Measurements from ENCODE around the gene KCNMB2.

The KCNMB2 gene

DNA sequence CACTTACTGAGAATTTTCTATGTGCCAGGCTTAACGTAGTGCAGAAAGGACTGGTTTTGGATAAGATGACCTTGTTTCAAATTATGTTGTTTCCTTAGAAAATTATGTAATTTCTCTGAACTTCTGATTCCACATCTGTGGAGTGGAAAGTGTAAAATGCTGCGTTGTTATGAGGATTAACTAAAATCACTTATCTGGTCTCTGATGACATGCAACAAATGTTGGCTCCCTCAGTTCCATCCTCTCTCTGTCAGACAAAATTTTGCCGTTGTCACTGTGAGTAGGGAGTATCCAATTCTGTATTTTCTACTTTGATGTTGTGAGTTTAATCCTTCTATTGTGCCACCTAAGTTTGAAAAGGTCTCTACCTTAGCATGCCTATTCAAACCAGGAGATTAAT, 175.5 kb downstream of the KCNMB2 start:
- DNase-seq (ENCODE audit: insufficient read length, low spot score) = no peak
- FAIRE-seq = no peak
- TF ChIP-seq, protein P1, sequence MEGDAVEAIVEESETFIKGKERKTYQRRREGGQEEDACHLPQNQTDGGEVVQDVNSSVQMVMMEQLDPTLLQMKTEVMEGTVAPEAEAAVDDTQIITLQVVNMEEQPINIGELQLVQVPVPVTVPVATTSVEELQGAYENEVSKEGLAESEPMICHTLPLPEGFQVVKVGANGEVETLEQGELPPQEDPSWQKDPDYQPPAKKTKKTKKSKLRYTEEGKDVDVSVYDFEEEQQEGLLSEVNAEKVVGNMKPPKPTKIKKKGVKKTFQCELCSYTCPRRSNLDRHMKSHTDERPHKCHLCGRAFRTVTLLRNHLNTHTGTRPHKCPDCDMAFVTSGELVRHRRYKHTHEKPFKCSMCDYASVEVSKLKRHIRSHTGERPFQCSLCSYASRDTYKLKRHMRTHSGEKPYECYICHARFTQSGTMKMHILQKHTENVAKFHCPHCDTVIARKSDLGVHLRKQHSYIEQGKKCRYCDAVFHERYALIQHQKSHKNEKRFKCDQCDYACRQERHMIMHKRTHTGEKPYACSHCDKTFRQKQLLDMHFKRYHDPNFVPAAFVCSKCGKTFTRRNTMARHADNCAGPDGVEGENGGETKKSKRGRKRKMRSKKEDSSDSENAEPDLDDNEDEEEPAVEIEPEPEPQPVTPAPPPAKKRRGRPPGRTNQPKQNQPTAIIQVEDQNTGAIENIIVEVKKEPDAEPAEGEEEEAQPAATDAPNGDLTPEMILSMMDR (IDR thresholded peaks at IDR 0.05; ENCODE audit: insufficient read depth, missing control alignments) = no peak

DNA sequence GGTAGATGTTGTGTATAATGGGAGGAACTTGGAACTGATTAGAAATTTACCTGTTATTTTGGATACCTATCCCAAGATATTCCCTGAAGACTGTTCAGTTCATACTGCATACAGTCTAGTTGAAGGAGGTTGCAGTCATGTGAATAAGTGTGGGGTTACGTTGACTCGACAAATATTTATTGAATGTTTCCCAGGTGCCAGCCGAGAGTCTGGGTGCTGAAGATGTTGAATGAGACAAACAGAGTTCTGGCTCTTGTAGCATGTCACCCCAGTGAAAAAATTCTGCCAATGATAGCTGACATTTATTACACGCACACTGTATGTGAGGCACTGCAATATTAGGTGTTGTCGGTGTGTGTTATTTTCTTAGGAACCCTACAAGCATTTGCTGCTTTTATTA, 176.0 kb downstream of the KCNMB2 start:
- no peak for DNase-seq (ENCODE audit: insufficient read length, low spot score)
- no peak for FAIRE-seq
- TF ChIP-seq, protein P1 (IDR thresholded peaks at IDR 0.05; ENCODE audit: insufficient read depth, missing control alignments) = no peak

DNA sequence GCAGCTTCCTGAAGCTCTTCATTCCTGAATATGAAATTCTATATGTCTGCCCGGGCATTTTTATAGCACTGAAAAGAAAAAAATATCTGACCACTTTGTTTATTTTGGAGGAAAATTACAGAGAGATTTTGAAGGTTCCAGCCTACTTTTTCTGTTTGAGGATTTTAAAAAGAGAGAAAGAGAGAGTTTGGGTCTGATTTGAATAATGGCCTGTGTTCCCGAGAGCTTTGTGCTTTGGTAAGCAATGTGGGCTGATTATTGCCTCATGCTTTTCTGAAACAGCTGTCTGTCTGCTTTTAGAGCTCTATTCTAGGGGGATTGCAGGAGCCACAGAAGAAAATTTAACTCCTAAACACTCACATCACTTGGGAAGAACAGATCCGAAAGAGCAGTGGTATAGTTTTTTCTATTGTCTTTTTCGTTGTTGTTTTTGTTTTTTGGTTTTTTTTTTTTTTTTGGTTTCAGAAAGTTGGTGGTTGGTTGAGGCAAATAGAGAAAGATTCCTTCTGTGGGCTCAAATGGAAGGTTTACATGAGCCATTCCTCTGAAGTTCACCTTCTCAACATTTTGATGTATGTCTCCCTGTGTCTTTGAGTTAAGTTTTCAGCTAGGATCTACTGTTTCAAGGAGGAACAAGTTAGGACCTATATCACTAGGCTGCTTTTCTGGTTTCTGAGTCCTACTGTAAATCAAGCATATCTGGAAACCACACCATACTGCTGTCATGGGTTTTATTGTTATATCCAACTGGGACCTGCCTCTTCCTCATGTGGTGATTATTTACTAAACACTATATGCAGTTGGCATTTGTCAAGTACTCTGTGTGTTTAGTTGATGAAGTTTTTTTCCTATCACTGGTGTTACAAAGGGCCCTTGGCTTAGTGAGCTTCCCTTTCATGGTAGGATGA, 178.9 kb downstream of the KCNMB2 start:
- FAIRE-seq = no peak
- TF ChIP-seq, protein P1 (IDR thresholded peaks at IDR 0.05; ENCODE audit: insufficient read depth, missing control alignments) = no peak
- DNase-seq (ENCODE audit: insufficient read length, low spot score) = no peak

DNA sequence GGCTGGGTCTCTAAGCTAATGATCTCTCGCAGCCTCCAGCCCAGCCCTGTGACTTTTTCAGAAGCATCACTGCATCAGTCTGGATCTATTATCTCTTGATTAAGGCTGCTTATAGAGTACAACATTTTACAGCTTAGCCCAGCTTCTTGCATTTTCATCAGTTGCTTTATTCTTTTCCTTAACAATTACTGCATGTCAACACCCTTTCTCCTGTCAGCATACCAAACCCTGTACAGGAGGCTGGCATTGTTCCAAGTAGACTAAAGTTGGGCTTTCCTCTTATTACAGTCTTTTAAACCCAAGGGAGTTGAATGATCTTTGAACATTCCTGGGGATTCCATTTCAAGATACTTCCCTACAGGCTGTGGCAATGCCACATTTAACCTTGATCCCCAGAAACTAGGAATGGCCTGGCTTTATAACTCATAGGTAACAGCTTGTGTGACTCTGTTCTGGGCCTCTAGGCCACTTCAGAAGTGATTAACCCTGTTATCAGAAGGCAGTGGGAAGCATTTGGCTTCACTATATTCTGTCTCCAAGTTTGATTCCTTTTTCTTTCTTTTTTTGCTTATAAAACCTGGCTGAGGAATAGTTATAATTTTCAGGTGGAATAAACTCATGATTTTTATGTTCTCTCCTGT, 182.9 kb downstream of the KCNMB2 start:
- TF ChIP-seq, protein P1 (IDR thresholded peaks at IDR 0.05; ENCODE audit: insufficient read depth, missing control alignments) = no peak
- FAIRE-seq (no peak), DNase-seq (ENCODE audit: insufficient read length, low spot score) (no peak)

DNA sequence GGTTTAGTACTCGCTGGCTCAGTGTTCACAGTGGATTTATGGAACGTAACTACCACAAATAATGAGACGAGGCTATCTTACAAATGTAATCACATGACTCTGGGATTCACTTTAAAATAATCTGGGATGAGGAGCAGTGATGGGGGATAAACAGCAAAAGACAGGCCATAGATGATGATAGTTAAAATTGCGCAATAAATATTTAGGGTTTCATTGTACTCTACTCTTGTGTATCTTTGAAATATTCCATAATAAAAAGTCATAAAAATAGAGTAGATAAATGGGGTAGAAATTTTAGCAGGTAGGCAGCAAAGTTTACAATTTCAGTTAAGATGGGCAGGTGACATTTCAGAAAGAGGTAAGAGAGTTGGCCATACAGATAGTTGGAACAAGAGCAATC, 196.6 kb downstream of the KCNMB2 start:
- no peak for FAIRE-seq
- no peak for DNase-seq (ENCODE audit: insufficient read length, low spot score)
- TF ChIP-seq, protein P1 (IDR thresholded peaks at IDR 0.05; ENCODE audit: insufficient read depth, missing control alignments) = no peak

DNA sequence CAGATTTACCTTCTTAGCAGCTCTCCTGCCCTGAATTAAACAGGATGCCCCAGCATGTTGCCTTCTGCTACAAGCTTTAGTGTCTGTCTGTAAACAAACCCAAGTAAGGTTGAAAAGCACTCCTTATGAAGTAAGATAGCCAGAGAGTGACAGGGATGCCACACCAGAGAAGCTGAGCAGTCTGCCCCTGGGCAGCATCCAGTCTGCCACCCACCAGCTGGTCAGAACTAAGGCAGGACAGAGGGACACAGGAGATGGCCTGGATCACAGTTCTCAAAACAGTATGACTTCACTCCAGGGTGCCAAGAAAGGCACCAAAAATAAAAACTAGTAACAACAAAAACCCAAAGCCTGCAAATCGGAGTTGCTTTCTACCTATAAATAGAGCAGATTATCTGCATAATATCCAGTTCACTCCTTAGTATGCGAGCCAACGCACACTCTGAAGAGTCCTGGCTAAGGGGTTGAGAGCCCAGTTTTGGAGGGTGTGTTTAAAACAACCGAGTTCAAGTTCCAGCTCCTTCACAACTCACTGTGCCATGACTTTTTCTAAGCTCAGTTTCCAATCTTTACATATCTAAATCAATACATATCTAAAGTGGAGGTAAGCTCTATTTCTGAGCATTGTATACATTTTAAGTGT, 198.9 kb downstream of the KCNMB2 start:
- no peak for FAIRE-seq
- TF ChIP-seq, protein P1 (IDR thresholded peaks at IDR 0.05; ENCODE audit: insufficient read depth, missing control alignments) = no peak
- no peak for DNase-seq (ENCODE audit: insufficient read length, low spot score)

Data from D721Med (cell line).